ENCODE data around the gene PLD1.
"Not testable (repeated sequence)": the region's sequence is repeated elsewhere in the genome, so short reads cannot be mapped to it uniquely, and the experiment has no call there.

The PLD1 gene

DNA sequence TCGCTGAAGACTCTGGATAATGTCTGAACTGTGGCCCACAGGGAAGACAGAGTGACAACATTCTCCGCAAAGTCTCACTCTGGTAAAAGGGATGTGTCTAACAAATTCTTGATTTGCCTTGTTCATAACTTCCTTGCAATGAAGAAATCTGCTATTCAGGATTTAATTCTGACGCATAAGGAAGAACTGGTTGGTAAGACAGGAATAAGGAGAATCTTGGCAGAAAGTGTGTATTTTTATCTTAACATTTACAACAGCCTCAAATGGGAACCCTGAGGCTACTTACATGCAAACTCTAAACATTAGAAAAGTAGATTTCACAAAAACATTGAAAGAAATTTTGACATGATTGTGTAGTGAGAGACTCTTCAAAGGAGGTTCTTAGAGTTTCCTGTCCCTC, 10.8 kb upstream of the PLD1 start:
- DNase-seq, result no peak
- Histone ChIP-seq H3K36me3 (ENCODE audit: control insufficient read depth in 4 of 4, insufficient read depth in 4 of 4, low read length in 3 of 4) (no peaks in the 10 kb centered on the region), H3K9me3 (ENCODE audit: control extremely low read depth in 1 of 5, control insufficient read depth in 4 of 5, insufficient read depth in 2 of 5, low read depth in 1 of 5, low read length in 4 of 5) (peaks cover 0 to 2% (median 0%) of the 10 kb centered on the region in 5 experiments), H3K27me3 (replicated peaks in 2 of 5; ENCODE audit: control insufficient read depth in 4 of 5, insufficient read depth in 5 of 5, low read length in 4 of 5) (no peaks in the 10 kb centered on the region), H3K27ac (ENCODE audit: insufficient read depth in 1 of 2, low read depth in 1 of 2, low read length in 2 of 2, poor library complexity in 1 of 2, severe bottlenecking in 2 of 2) (no peak overlapping the region), H3K4me1 (ENCODE audit: control extremely low read depth in 1 of 4, control insufficient read depth in 4 of 4, insufficient read depth in 4 of 4, low read length in 3 of 4) (no peaks in the 10 kb centered on the region), H3K4me3 (ENCODE audit: control insufficient read depth in 1 of 7, extremely low read depth in 1 of 7, insufficient read depth in 4 of 7, low read depth in 2 of 7, low read length in 6 of 7) (no peak overlapping the region)
- 100% methylated on average over 1 of the region's 3 CpGs for WGBS (ENCODE audit: insufficient coverage)
- POLR2A ChIA-PET, result no interaction called here
- CTCF ChIA-PET, result no interaction called here

DNA sequence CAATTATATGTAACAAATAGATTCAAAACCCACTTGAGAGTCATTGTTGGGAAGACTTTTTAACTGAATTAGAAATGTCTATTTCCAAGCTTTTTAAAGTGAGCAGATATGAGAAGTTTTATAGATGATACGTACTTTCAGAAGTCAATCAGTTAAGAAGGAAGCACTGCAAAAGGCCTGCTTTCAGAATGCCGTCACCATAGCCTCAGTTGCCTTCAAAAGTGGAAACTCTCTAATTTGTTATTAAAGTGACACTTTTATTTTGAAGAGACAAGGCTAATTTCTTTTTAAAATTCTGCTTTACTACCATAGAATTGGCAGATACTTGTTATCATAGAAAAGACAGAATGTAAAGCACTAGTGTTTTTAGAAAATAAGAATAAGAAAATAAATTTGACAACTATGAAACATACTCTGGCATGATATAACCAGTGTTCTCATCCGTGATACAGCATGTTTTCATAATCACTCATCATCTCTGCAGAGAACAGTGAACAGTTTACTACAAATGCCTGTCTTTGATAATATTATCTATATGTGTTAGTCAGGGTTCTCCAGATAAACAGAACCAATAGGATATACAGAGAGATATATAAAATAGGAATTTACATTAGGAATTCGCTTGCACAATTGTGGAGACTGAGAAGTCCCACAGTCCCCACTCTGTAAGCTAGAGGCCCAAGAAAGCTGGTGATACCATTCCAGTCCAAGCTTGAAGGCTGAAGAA, 7.0 kb upstream of the PLD1 start:
- Histone ChIP-seq H3K4me3 (ENCODE audit: control insufficient read depth in 1 of 7, extremely low read depth in 1 of 7, insufficient read depth in 4 of 7, low read depth in 2 of 7, low read length in 6 of 7) (no peak overlapping the region), H3K27me3 (replicated peaks in 2 of 5; ENCODE audit: control insufficient read depth in 4 of 5, insufficient read depth in 5 of 5, low read length in 4 of 5) (no peaks in the 10 kb centered on the region), H3K27ac (ENCODE audit: insufficient read depth in 1 of 2, low read depth in 1 of 2, low read length in 2 of 2, poor library complexity in 1 of 2, severe bottlenecking in 2 of 2) (no peak overlapping the region), H3K4me1 (ENCODE audit: control extremely low read depth in 1 of 4, control insufficient read depth in 4 of 4, insufficient read depth in 4 of 4, low read length in 3 of 4) (peaks cover 0 to 14% (median 2%) of the 10 kb centered on the region in 4 experiments), H3K9me3 (ENCODE audit: control extremely low read depth in 1 of 5, control insufficient read depth in 4 of 5, insufficient read depth in 2 of 5, low read depth in 1 of 5, low read length in 4 of 5) (peaks cover 0 to 4% (median 0%) of the 10 kb centered on the region in 5 experiments), H3K36me3 (ENCODE audit: control insufficient read depth in 4 of 4, insufficient read depth in 4 of 4, low read length in 3 of 4) (no peaks in the 10 kb centered on the region)
- ChIA-PET CTCF (no interaction called here), POLR2A (no interaction called here)
- no peak for DNase-seq
- no CpG with 5 or more reads among the region's 4 CpGs for WGBS (ENCODE audit: insufficient coverage)

DNA sequence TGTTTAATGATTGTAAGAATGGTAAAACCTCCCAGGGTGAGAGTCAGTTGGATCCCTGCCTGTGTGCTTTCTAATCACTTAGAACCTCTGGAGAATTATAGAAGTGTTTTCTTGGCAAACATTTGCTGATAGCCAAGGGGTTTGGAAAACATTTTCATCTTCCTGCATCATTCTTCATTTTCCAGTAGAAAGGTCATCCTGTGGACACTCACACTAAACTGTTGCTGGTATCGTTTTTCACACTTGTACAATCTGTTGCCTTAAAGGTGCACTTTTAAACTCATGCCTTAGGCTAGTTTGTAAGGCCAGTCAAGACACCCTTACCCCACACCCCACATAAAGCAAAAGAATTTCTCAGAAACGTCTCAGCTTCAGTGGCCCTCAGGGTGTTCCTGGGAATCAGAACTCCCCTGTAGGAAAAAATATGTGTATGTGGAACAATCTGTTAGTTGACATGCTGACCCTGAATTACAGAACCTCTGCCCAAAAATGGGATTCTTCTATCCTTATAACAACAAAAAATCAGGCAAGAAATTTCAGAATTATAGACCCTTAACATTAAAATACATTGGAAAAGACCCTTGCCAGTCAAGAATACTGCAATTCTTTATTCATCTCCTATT, 5.8 kb upstream of the PLD1 start:
- no peak for DNase-seq
- WGBS (ENCODE audit: insufficient coverage), result 100% methylated on average over 1 of the region's 2 CpGs
- no peak overlapping the region for H3K27ac ChIP-seq (ENCODE audit: insufficient read depth in 1 of 2, low read depth in 1 of 2, low read length in 2 of 2, poor library complexity in 1 of 2, severe bottlenecking in 2 of 2)
- no peaks in the 10 kb centered on the region for H3K36me3 ChIP-seq (ENCODE audit: control insufficient read depth in 4 of 4, insufficient read depth in 4 of 4, low read length in 3 of 4)
- peaks cover 0 to 21% (median 2%) of the 10 kb centered on the region in 4 experiments for H3K4me1 ChIP-seq (ENCODE audit: control extremely low read depth in 1 of 4, control insufficient read depth in 4 of 4, insufficient read depth in 4 of 4, low read length in 3 of 4)
- CTCF ChIA-PET, result no interaction called here
- POLR2A ChIA-PET, result no interaction called here
- H3K9me3 ChIP-seq (ENCODE audit: control extremely low read depth in 1 of 5, control insufficient read depth in 4 of 5, insufficient read depth in 2 of 5, low read depth in 1 of 5, low read length in 4 of 5), result peaks cover 0 to 4% (median 0%) of the 10 kb centered on the region in 5 experiments
- H3K4me3 ChIP-seq (ENCODE audit: control insufficient read depth in 1 of 7, extremely low read depth in 1 of 7, insufficient read depth in 4 of 7, low read depth in 2 of 7, low read length in 6 of 7), result no peak overlapping the region
- no peaks in the 10 kb centered on the region for H3K27me3 ChIP-seq (replicated peaks in 2 of 5; ENCODE audit: control insufficient read depth in 4 of 5, insufficient read depth in 5 of 5, low read length in 4 of 5)

DNA sequence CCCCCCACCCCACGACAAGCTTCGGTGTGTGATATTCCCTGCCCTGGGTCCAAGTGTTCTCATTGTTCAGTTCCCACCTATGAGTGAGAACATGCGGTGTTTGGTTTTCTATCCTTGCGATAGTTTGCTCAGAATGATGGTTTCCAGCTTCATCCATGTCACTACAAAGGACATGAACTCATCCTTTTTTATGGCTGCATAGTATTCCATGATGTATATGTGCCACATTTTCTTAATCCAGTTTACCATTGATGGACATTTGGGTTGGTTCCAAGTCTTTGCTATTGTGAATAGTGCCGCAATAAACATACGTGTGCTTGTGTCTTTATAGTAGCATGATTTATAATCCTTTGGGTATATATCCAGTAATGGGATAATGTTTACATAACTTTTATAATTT, 4.4 kb upstream of the PLD1 start:
- CTCF ChIA-PET; H3K27me3 ChIP-seq (replicated peaks in 2 of 5; ENCODE audit: control insufficient read depth in 4 of 5, insufficient read depth in 5 of 5, low read length in 4 of 5); H3K36me3 ChIP-seq (ENCODE audit: control insufficient read depth in 4 of 4, insufficient read depth in 4 of 4, low read length in 3 of 4); H3K4me3 ChIP-seq (ENCODE audit: control insufficient read depth in 1 of 7, extremely low read depth in 1 of 7, insufficient read depth in 4 of 7, low read depth in 2 of 7, low read length in 6 of 7); H3K9me3 ChIP-seq (ENCODE audit: control extremely low read depth in 1 of 5, control insufficient read depth in 4 of 5, insufficient read depth in 2 of 5, low read depth in 1 of 5, low read length in 4 of 5); H3K27ac ChIP-seq (ENCODE audit: insufficient read depth in 1 of 2, low read depth in 1 of 2, low read length in 2 of 2, poor library complexity in 1 of 2, severe bottlenecking in 2 of 2); DNase-seq; POLR2A ChIA-PET: not testable (repeated sequence)
- WGBS (ENCODE audit: insufficient coverage), result 100% methylated on average over 1 of the region's 6 CpGs
- H3K4me1 ChIP-seq (ENCODE audit: control extremely low read depth in 1 of 4, control insufficient read depth in 4 of 4, insufficient read depth in 4 of 4, low read length in 3 of 4), result peaks cover 7 to 34% (median 10%) of the 10 kb centered on the region in 4 experiments

DNA sequence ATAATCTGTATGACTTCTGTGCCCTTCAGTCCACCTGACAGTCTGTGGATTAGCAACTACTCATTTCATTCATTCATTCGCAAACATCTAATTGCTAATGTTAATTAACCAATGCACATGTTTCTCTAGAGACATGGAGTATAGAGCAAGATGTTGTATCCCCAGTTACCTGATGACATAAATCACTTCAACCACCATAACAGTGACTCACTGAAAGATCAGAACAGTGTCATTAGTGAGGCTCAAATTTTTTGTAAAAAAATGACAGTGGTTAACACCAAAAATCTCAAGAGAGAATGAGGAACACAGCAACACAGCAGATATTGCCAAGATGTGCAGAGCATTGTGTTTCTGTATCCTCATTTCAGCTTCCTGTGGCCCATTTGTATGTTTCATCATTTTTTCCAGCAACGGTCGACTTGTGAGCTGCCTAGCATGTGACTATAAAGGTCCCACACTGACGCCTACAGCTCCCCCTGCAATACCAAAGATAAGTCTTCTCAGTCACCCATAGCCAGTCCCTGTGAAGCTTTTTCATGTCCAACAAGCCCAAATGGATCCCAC, 3.7 kb upstream of the PLD1 start:
- DNase-seq, result peak; percentile 26 to 84 (median 80)
- peaks cover 0 to 4% (median 0%) of the 10 kb centered on the region in 5 experiments for H3K9me3 ChIP-seq (ENCODE audit: control extremely low read depth in 1 of 5, control insufficient read depth in 4 of 5, insufficient read depth in 2 of 5, low read depth in 1 of 5, low read length in 4 of 5)
- ChIA-PET POLR2A (no interaction called here), CTCF (no interaction called here)
- H3K4me3 ChIP-seq (ENCODE audit: control insufficient read depth in 1 of 7, extremely low read depth in 1 of 7, insufficient read depth in 4 of 7, low read depth in 2 of 7, low read length in 6 of 7), result no peak overlapping the region
- no peak overlapping the region for H3K27ac ChIP-seq (ENCODE audit: insufficient read depth in 1 of 2, low read depth in 1 of 2, low read length in 2 of 2, poor library complexity in 1 of 2, severe bottlenecking in 2 of 2)
- H3K36me3 ChIP-seq (ENCODE audit: control insufficient read depth in 4 of 4, insufficient read depth in 4 of 4, low read length in 3 of 4), result no peaks in the 10 kb centered on the region
- 73% methylated on average over 3 of the region's 4 CpGs for WGBS (ENCODE audit: insufficient coverage)
- H3K4me1 ChIP-seq (ENCODE audit: control extremely low read depth in 1 of 4, control insufficient read depth in 4 of 4, insufficient read depth in 4 of 4, low read length in 3 of 4), result peaks cover 7 to 40% (median 16%) of the 10 kb centered on the region in 4 experiments
- peaks cover 0 to 3% (median 0%) of the 10 kb centered on the region in 5 experiments for H3K27me3 ChIP-seq (replicated peaks in 2 of 5; ENCODE audit: control insufficient read depth in 4 of 5, insufficient read depth in 5 of 5, low read length in 4 of 5)

DNA sequence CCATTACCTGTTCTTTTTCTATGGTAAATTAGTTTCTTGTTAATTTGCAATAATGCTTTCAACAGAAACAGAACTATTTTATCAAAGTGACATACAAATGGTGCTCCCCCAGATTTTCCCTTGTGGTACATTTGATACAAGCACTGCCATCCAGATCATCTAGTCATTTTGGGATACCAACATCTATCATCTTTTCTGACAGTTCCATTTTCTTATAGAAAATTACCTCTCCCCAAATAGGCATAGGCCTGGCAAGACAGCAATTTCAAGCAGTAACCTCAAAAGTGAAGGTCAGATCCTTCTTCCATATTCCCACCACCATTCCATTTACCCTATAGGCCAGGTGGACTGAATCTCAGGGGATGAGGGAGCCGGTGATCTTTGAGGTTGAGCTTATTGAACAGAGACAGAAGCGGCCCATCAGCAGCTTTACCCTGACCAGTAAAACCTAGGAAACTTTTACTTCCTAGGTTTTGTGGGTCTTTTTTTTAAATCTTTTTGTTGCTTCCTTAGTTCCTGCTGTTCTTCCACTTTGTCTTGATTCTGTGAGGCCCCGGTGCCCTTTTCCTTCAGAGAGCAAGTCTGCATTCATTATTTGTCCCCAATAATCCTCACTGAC, 3.1 kb upstream of the PLD1 start:
- 100% methylated on average over 3 of the region's 3 CpGs for WGBS (ENCODE audit: insufficient coverage)
- Histone ChIP-seq H3K4me3 (ENCODE audit: control insufficient read depth in 1 of 7, extremely low read depth in 1 of 7, insufficient read depth in 4 of 7, low read depth in 2 of 7, low read length in 6 of 7) (no peak overlapping the region), H3K27ac (ENCODE audit: insufficient read depth in 1 of 2, low read depth in 1 of 2, low read length in 2 of 2, poor library complexity in 1 of 2, severe bottlenecking in 2 of 2) (no peak overlapping the region), H3K36me3 (ENCODE audit: control insufficient read depth in 4 of 4, insufficient read depth in 4 of 4, low read length in 3 of 4) (no peaks in the 10 kb centered on the region), H3K4me1 (ENCODE audit: control extremely low read depth in 1 of 4, control insufficient read depth in 4 of 4, insufficient read depth in 4 of 4, low read length in 3 of 4) (peaks cover 7 to 43% (median 16%) of the 10 kb centered on the region in 4 experiments), H3K9me3 (ENCODE audit: control extremely low read depth in 1 of 5, control insufficient read depth in 4 of 5, insufficient read depth in 2 of 5, low read depth in 1 of 5, low read length in 4 of 5) (peaks cover 0 to 4% (median 0%) of the 10 kb centered on the region in 5 experiments), H3K27me3 (replicated peaks in 2 of 5; ENCODE audit: control insufficient read depth in 4 of 5, insufficient read depth in 5 of 5, low read length in 4 of 5) (peaks cover 0 to 3% (median 0%) of the 10 kb centered on the region in 5 experiments)
- ChIA-PET POLR2A (no interaction called here), CTCF (no interaction called here)
- DNase-seq, result no peak

DNA sequence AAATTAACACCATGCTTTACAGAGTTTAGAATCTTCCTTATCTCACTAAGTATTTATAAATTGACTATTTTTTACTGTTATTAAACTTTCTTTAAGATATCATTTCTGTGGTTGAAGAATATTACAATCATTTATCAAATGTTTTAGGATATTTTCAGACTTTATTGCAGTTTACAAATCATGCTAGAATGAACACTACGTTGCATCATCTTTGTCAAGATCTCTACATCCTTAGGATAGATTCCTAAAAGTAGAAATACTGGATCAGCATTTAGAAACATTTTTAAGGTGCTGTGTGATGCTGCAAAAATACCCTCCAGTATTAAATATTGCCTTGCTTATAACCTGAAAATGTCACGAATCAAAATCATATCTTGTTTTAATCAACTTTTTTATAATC, 2.5 kb upstream of the PLD1 start:
- H3K4me1 ChIP-seq (ENCODE audit: control extremely low read depth in 1 of 4, control insufficient read depth in 4 of 4, insufficient read depth in 4 of 4, low read length in 3 of 4), result peaks cover 7 to 43% (median 16%) of the 10 kb centered on the region in 4 experiments
- H3K4me3 ChIP-seq (ENCODE audit: control insufficient read depth in 1 of 7, extremely low read depth in 1 of 7, insufficient read depth in 4 of 7, low read depth in 2 of 7, low read length in 6 of 7), result no peak overlapping the region
- peaks cover 0 to 3% (median 0%) of the 10 kb centered on the region in 5 experiments for H3K27me3 ChIP-seq (replicated peaks in 2 of 5; ENCODE audit: control insufficient read depth in 4 of 5, insufficient read depth in 5 of 5, low read length in 4 of 5)
- no CpG with 5 or more reads among the region's 2 CpGs for WGBS (ENCODE audit: insufficient coverage)
- CTCF ChIA-PET, result no interaction called here
- POLR2A ChIA-PET, result no interaction called here
- peaks cover 0 to 4% (median 0%) of the 10 kb centered on the region in 5 experiments for H3K9me3 ChIP-seq (ENCODE audit: control extremely low read depth in 1 of 5, control insufficient read depth in 4 of 5, insufficient read depth in 2 of 5, low read depth in 1 of 5, low read length in 4 of 5)
- DNase-seq, result no peak
- H3K36me3 ChIP-seq (ENCODE audit: control insufficient read depth in 4 of 4, insufficient read depth in 4 of 4, low read length in 3 of 4), result no peaks in the 10 kb centered on the region
- no peak overlapping the region for H3K27ac ChIP-seq (ENCODE audit: insufficient read depth in 1 of 2, low read depth in 1 of 2, low read length in 2 of 2, poor library complexity in 1 of 2, severe bottlenecking in 2 of 2)

Measured in common myeloid progenitor, CD34-positive (primary cell).